CD4-positive, alpha-beta memory T cell (primary cell): ENCODE measurements around the gene UBE2I. TPM values are rescaled to one million over a fixed set of nuclear protein-coding genes. Genes with fewer than 3 reads are reported as not detected.

Experiments
- polyA plus RNA-seq, 2 donors: library from polyadenylated mRNA; unstranded; fragments of 300-500 nt; fragmentation: Illumina TruSeq; gene quantifications; one replicate each; pipeline ENCODE4 v1.2.3, GENCODE V29; 2021
- total RNA-seq, 2 experiments: library from RNA; stranded (reverse); gene quantifications; one replicate each; pipeline ENCODE4 v1.2.3, GENCODE V29; 2021

Gene UBE2I
- total and polyA plus RNA-seq, 4 experiments from 2014 or later: 100 to 177 (median 138) TPM

Other genes starting within 250 kb of the UBE2I start
- gene SSTR5, start 236.9 kb upstream of the UBE2I start, total RNA-seq: not detected
- gene SSTR5, start 236.9 kb upstream of the UBE2I start, polyA plus RNA-seq: not detected
- not detected for gene C1QTNF8, start 213.4 kb upstream of the UBE2I start, total RNA-seq
- not detected for gene C1QTNF8, start 213.4 kb upstream of the UBE2I start, polyA plus RNA-seq
- gene CACNA1H, start 156.5 kb upstream of the UBE2I start, total RNA-seq: 1 to 10 TPM; 2.0 to 2.1 TPM
- gene CACNA1H, start 156.5 kb upstream of the UBE2I start, polyA plus RNA-seq: under 1 TPM; 0.48 to 0.99 TPM
- gene TPSG1, start 84.4 kb upstream of the UBE2I start, total RNA-seq: not detected
- gene TPSG1, start 84.4 kb upstream of the UBE2I start, polyA plus RNA-seq: not detected
- not detected for gene TPSB2, start 79.5 kb upstream of the UBE2I start, total RNA-seq
- gene TPSB2, start 79.5 kb upstream of the UBE2I start, polyA plus RNA-seq: not detected
- not detected for gene TPSAB1, start 68.9 kb upstream of the UBE2I start, total RNA-seq
- gene TPSAB1, start 68.9 kb upstream of the UBE2I start, polyA plus RNA-seq: not detected
- not detected for gene TPSD1, start 53.6 kb upstream of the UBE2I start, total RNA-seq
- not detected for gene TPSD1, start 53.6 kb upstream of the UBE2I start, polyA plus RNA-seq
- 10 to 100 TPM; 18.3 to 19.7 TPM for gene BAIAP3, start 24.0 kb downstream of the UBE2I start, total RNA-seq
- gene BAIAP3, start 24.0 kb downstream of the UBE2I start, polyA plus RNA-seq: 1 to 10 TPM; 1.0 to 6.7 TPM
- gene TSR3, start 42.2 kb downstream of the UBE2I start, total RNA-seq: 10 to 100 TPM; 38.1 to 40.3 TPM
- gene TSR3, start 42.2 kb downstream of the UBE2I start, polyA plus RNA-seq: 100 to 1,000 TPM in 1 of 2 donors, 10 to 100 TPM in 1; 99.0 to 116 TPM
- gene GNPTG, start 42.3 kb downstream of the UBE2I start, total RNA-seq: 10 to 100 TPM; 58.7 to 61.5 TPM
- 10 to 100 TPM; 51.8 to 53.7 TPM for gene GNPTG, start 42.3 kb downstream of the UBE2I start, polyA plus RNA-seq
- gene UNKL, start 105.1 kb downstream of the UBE2I start, total RNA-seq: 100 to 1,000 TPM; 110 to 122 TPM
- 1 to 10 TPM; 1.3 to 9.1 TPM for gene UNKL, start 105.1 kb downstream of the UBE2I start, polyA plus RNA-seq
- 1 to 10 TPM; 7.8 to 9.2 TPM for gene UQCC4, start 111.1 kb downstream of the UBE2I start, total RNA-seq
- 10 to 100 TPM; 33.2 to 44.1 TPM for gene UQCC4, start 111.1 kb downstream of the UBE2I start, polyA plus RNA-seq
- gene PERCC1, start 121.4 kb downstream of the UBE2I start, total RNA-seq: under 1 TPM; 0.49 to 0.50 TPM
- gene PERCC1, start 121.4 kb downstream of the UBE2I start, polyA plus RNA-seq: not detected
- gene CCDC154, start 134.9 kb downstream of the UBE2I start, total RNA-seq: 10 to 100 TPM; 12.1 to 14.7 TPM
- gene CCDC154, start 134.9 kb downstream of the UBE2I start, polyA plus RNA-seq: under 1 TPM in 1 of 2 donors, not detected in 1; 0.13 TPM
- 100 to 1,000 TPM; 105 to 111 TPM for gene CLCN7, start 165.4 kb downstream of the UBE2I start, total RNA-seq
- 10 to 100 TPM; 18.1 to 29.6 TPM for gene CLCN7, start 165.4 kb downstream of the UBE2I start, polyA plus RNA-seq
- gene PTX4, start 179.3 kb downstream of the UBE2I start, total RNA-seq: not detected
- not detected for gene PTX4, start 179.3 kb downstream of the UBE2I start, polyA plus RNA-seq
- 10 to 100 TPM; 55.3 to 56.0 TPM for gene TELO2, start 183.7 kb downstream of the UBE2I start, total RNA-seq
- 10 to 100 TPM; 11.3 to 14.5 TPM for gene TELO2, start 183.7 kb downstream of the UBE2I start, polyA plus RNA-seq
- 100 to 1,000 TPM; 124 to 125 TPM for gene TMEM204, start 224.0 kb downstream of the UBE2I start, total RNA-seq
- 10 to 100 TPM; 95.9 to 97.1 TPM for gene TMEM204, start 224.0 kb downstream of the UBE2I start, polyA plus RNA-seq